Mononuclear cell (primary cell): ENCODE results near the gene RAB22A. TPM values are rescaled to one million over a fixed set of nuclear protein-coding genes. Genes with fewer than 3 reads are reported as not detected.

Experiments used
- H3K27me3 ChIP-seq: 2 replicates; pipeline ENCODE4 v1.6.0; 2011; ENCODE audit warnings: low read length, control low read depth; ENCODE audit not compliant: insufficient read depth
- H3K4me1 ChIP-seq: 2 replicates; pipeline ENCODE4 v1.5.1; 2011; ENCODE audit warnings: mild to moderate bottlenecking, low read length, control low read depth; ENCODE audit not compliant: insufficient read depth
- H3K4me3 ChIP-seq: 2 replicates; pipeline ENCODE4 v1.5.1; 2011; ENCODE audit warnings: mild to moderate bottlenecking, low read length, moderate library complexity
- H3K9me3 ChIP-seq: 2 replicates; pipeline ENCODE4 v1.5.1; 2011; ENCODE audit warnings: low read depth, mild to moderate bottlenecking, control low read depth, low read length
- total RNA-seq: library from RNA; depleted of rRNA; stranded (reverse); fragments of >200 nt; gene quantifications from one replicate; pipeline ENCODE4 v1.2.3, GENCODE V29; 2012

RAB22A gene
- total RNA-seq, 1 donor: 11.0 TPM

- peaks cover 6% of the 10 kb centered on the region for H3K27me3 ChIP-seq
- H3K4me3 ChIP-seq: no peak overlapping the region
- no peaks in the 10 kb centered on the region for H3K9me3 ChIP-seq
- no peaks in the 10 kb centered on the region for H3K4me1 ChIP-seq
Observed at GRCh38 chr20:58381627-58382026, 72.1 kb downstream of the RAB22A start.

GRCh38 chr20:58382096-58382495 is 72.6 kb downstream of the RAB22A start:
- peaks cover 6% of the 10 kb centered on the region for H3K27me3 ChIP-seq
- no peak overlapping the region for H3K4me3 ChIP-seq
- H3K9me3 ChIP-seq: no peaks in the 10 kb centered on the region
- no peaks in the 10 kb centered on the region for H3K4me1 ChIP-seq

- Histone ChIP-seq H3K4me1 (peaks cover 4% of the 10 kb centered on the region), H3K4me3 (no peak overlapping the region), H3K27me3 (no peaks in the 10 kb centered on the region), H3K9me3 (no peaks in the 10 kb centered on the region)
Observed at GRCh38 chr20:58384821-58385220, 75.3 kb downstream of the RAB22A start.

- no peaks in the 10 kb centered on the region for H3K9me3 ChIP-seq
- H3K27me3 ChIP-seq: no peaks in the 10 kb centered on the region
- H3K4me3 ChIP-seq: no peak overlapping the region
- peaks cover 37% of the 10 kb centered on the region for H3K4me1 ChIP-seq
Observed at GRCh38 chr20:58388028-58388601, 78.6 kb downstream of the RAB22A start.

- peaks cover 43% of the 10 kb centered on the region for H3K4me1 ChIP-seq
- H3K9me3 ChIP-seq: no peaks in the 10 kb centered on the region
- no peaks in the 10 kb centered on the region for H3K27me3 ChIP-seq
- peak within 1 kb of the TSS; percentile 81 for H3K4me3 ChIP-seq
Observed at GRCh38 chr20:58388882-58389323, 79.4 kb downstream of the RAB22A start, which contains the start of gene VAPB. TSS of gene VAPB (plus strand) at chr20:58389229. CDS start at chr20:58389460, 231 bp downstream.

- Histone ChIP-seq H3K4me3 (peak overlapping the region; percentile 81), H3K9me3 (no peaks in the 10 kb centered on the region), H3K4me1 (peaks cover 43% of the 10 kb centered on the region), H3K27me3 (no peaks in the 10 kb centered on the region)
Observed at GRCh38 chr20:58389324-58389967, 79.9 kb downstream of the RAB22A start.

GRCh38 chr20:58389968-58390658 is 80.6 kb downstream of the RAB22A start:
- H3K4me1 ChIP-seq: peaks cover 43% of the 10 kb centered on the region
- no peaks in the 10 kb centered on the region for H3K9me3 ChIP-seq
- H3K4me3 ChIP-seq: peak overlapping the region; percentile 81
- H3K27me3 ChIP-seq: no peaks in the 10 kb centered on the region

- H3K4me1 ChIP-seq: peaks cover 43% of the 10 kb centered on the region
- H3K4me3 ChIP-seq: no peak overlapping the region
- H3K9me3 ChIP-seq: no peaks in the 10 kb centered on the region
- no peaks in the 10 kb centered on the region for H3K27me3 ChIP-seq
Observed at GRCh38 chr20:58390659-58391035, 81.1 kb downstream of the RAB22A start.

GRCh38 chr20:58392286-58392685 is 82.8 kb downstream of the RAB22A start:
- Histone ChIP-seq H3K4me3 (no peak overlapping the region), H3K4me1 (peaks cover 46% of the 10 kb centered on the region), H3K27me3 (no peaks in the 10 kb centered on the region), H3K9me3 (no peaks in the 10 kb centered on the region)

- no peaks in the 10 kb centered on the region for H3K9me3 ChIP-seq
- peaks cover 46% of the 10 kb centered on the region for H3K4me1 ChIP-seq
- H3K27me3 ChIP-seq: no peaks in the 10 kb centered on the region
- H3K4me3 ChIP-seq: no peak overlapping the region
Observed at GRCh38 chr20:58393299-58393698, 83.8 kb downstream of the RAB22A start.

GRCh38 chr20:58394801-58395200 is 85.3 kb downstream of the RAB22A start:
- Histone ChIP-seq H3K4me3 (no peak overlapping the region), H3K4me1 (peaks cover 51% of the 10 kb centered on the region)

GRCh38 chr20:58395604-58396003 is 86.1 kb downstream of the RAB22A start:
- Histone ChIP-seq H3K4me1 (peaks cover 48% of the 10 kb centered on the region), H3K27me3 (no peaks in the 10 kb centered on the region)

More at GRCh38 chr20:58394801-58395200, 85.3 kb downstream of the RAB22A start:
- Histone ChIP-seq H3K27me3 (no peaks in the 10 kb centered on the region), H3K9me3 (no peaks in the 10 kb centered on the region)

GRCh38 chr20:58397429-58397828 is 87.9 kb downstream of the RAB22A start:
- Histone ChIP-seq H3K27me3 (no peaks in the 10 kb centered on the region), H3K4me3 (no peak overlapping the region), H3K4me1 (peaks cover 46% of the 10 kb centered on the region), H3K9me3 (no peaks in the 10 kb centered on the region)

More at GRCh38 chr20:58395604-58396003, 86.1 kb downstream of the RAB22A start:
- no peak overlapping the region for H3K4me3 ChIP-seq
- no peaks in the 10 kb centered on the region for H3K9me3 ChIP-seq

- no peak overlapping the region for H3K4me3 ChIP-seq
- no peaks in the 10 kb centered on the region for H3K27me3 ChIP-seq
- no peaks in the 10 kb centered on the region for H3K9me3 ChIP-seq
- peaks cover 44% of the 10 kb centered on the region for H3K4me1 ChIP-seq
Observed at GRCh38 chr20:58398254-58398653, 88.7 kb downstream of the RAB22A start.

- no peaks in the 10 kb centered on the region for H3K9me3 ChIP-seq
- H3K27me3 ChIP-seq: no peaks in the 10 kb centered on the region
- no peak overlapping the region for H3K4me3 ChIP-seq
- peaks cover 42% of the 10 kb centered on the region for H3K4me1 ChIP-seq
Observed at GRCh38 chr20:58399926-58400325, 90.4 kb downstream of the RAB22A start.
